T-helper 2 cell treated with Interferon-gamma antibody and Interleukin-4, amounts not matched to agents 100 ng/mL and 5 ng/mL, for 36 hours (primary cell): Measurements from ENCODE around the gene DBN1. TPM values are rescaled to one million over a fixed set of nuclear protein-coding genes. Genes with fewer than 3 reads are reported as not detected.
"Not testable (repeated sequence)": the region's sequence is repeated elsewhere in the genome, so short reads cannot be mapped to it uniquely, and the experiment has no call there.

Source experiments
- intact Hi-C: fragments of 100-400 bp; cut with micrococcal nuclease; formaldehyde crosslinking; loops from one replicate; pipeline ENCODE4 v1.15.1; 2023
- total RNA-seq: library from RNA; stranded (reverse); gene quantifications from 2 replicates; pipeline ENCODE4 v1.2.3, GENCODE V29; 2022

DBN1 gene
- total RNA-seq, 1 donor from 2014 or later, result 9.0 TPM

- intact Hi-C loops, result no loop called here
Measured at GRCh38 chr5:177491983-177492746, 18.7 kb upstream of the DBN1 start.

- intact Hi-C loops, result no loop called here
Measured at GRCh38 chr5:177491429-177491945, 18.1 kb upstream of the DBN1 start.

- intact Hi-C loops, result no loop called here
Measured at GRCh38 chr5:177490992-177491391, 17.6 kb upstream of the DBN1 start.

- intact Hi-C loops, result no loop called here
Measured at GRCh38 chr5:177490311-177490991, 17.0 kb upstream of the DBN1 start.

- intact Hi-C loops, result no loop called here
Measured at GRCh38 chr5:177489119-177489716, 15.8 kb upstream of the DBN1 start.

- intact Hi-C loops, result no loop called here
Measured at GRCh38 chr5:177487975-177488374, 14.5 kb upstream of the DBN1 start.

- intact Hi-C loops, result no loop called here
Measured at GRCh38 chr5:177487144-177487543, 13.7 kb upstream of the DBN1 start.

GRCh38 chr5:177486256-177486655, 12.8 kb upstream of the DBN1 start:
- intact Hi-C loops, result no loop called here

GRCh38 chr5:177485753-177486152, 12.3 kb upstream of the DBN1 start:
- intact Hi-C loops, result not testable (repeated sequence)

- intact Hi-C loops, result no loop called here
Measured at GRCh38 chr5:177484902-177485549, 11.6 kb upstream of the DBN1 start.

- intact Hi-C loops, result no loop called here
Measured at GRCh38 chr5:177483994-177484901, 10.8 kb upstream of the DBN1 start.

GRCh38 chr5:177483042-177483441, 9.6 kb upstream of the DBN1 start:
- intact Hi-C loops, result no loop called here

- intact Hi-C loops, result no loop called here
Measured at GRCh38 chr5:177482359-177482795, 8.9 kb upstream of the DBN1 start.

GRCh38 chr5:177479774-177480173, 6.3 kb upstream of the DBN1 start:
- intact Hi-C loops, result loop anchor here (1.0 kb wide), 1 partner anchor 18 kb away; the partner anchor contains the start of gene PDLIM7

GRCh38 chr5:177478711-177479646, 5.5 kb upstream of the DBN1 start:
- intact Hi-C loops, result loop anchor here (1.0 kb wide), 1 partner anchor 18 kb away; the partner anchor contains the start of gene PDLIM7

- intact Hi-C loops, result no loop called here
Measured at GRCh38 chr5:177477701-177478477, 4.5 kb upstream of the DBN1 start.

- intact Hi-C loops, result no loop called here
Measured at GRCh38 chr5:177476531-177477233, 3.2 kb upstream of the DBN1 start.
